ENCODE results near the gene ADD1.

Gene ADD1

GRCh38 chr4:2822461-2823300, 21.0 kb upstream of the ADD1 start:
- no peak for DNase-seq (ENCODE audit: low read depth)

GRCh38 chr4:2823301-2823670, 20.4 kb upstream of the ADD1 start:
- DNase-seq (ENCODE audit: low read depth), result no peak

GRCh38 chr4:2823671-2824328, 19.8 kb upstream of the ADD1 start:
- DNase-seq (ENCODE audit: low read depth), result no peak

DNA sequence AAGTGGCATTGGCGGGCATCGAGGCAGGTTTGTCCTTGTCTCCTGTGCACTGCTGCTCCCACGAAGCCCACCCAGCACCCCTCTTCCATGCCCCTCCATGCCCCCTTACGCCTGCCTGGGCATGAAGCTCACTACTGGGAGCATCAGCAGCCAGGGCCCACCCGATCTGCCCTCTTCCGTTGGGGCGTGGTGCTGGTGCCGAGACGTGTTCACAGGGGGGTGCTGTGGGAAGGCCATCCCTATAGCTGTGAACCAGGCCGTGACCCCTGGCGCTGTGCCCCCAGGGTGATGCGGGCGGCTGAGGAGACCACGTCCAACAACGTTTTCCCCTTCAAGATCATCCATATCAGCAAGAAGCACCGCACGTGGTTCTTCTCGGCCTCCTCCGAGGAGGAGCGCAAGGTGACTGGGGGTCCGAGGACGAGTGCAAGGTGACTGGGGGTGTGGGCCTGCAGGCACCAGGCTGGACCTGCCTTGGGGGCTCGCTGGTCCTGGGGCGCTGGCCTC, 19.3 kb upstream of the ADD1 start:
- DNase-seq (ENCODE audit: low read depth), result no peak

DNA sequence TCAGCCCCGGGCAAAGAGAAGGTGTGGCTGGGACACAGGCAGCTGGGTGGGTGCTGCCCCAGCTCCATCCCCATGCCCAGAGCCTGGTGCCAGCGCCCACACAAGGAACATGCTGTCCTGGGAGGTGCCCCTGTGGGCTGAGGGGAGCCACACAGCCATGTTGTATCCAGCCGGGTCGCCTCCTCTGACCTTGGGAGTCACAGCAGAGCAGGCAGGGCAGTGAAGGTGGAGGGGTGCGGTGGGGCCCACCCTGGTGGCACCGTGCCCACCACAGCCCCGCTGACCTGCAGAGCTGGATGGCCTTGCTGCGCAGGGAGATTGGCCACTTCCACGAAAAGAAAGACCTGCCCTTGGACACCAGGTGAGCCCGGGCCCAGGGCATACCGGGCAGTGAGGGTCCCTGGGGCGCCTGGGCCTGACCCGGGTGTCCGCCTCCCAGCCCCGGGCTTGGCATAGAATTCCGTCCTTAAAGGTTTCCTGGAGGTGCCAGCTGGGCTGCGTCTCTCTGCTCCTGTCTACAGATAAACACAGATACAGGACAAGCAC, 18.7 kb upstream of the ADD1 start:
- DNase-seq (ENCODE audit: low read depth), result no peak

- no peak for DNase-seq (ENCODE audit: low read depth)
These were observed 17.9 kb upstream of the ADD1 start for GRCh38 chr4:2825740-2826139.

- DNase-seq (ENCODE audit: low read depth), result no peak
These were observed 16.4 kb upstream of the ADD1 start for GRCh38 chr4:2827071-2827873.

GRCh38 chr4:2827874-2828751, 15.5 kb upstream of the ADD1 start:
- DNase-seq (ENCODE audit: low read depth), result no peak

GRCh38 chr4:2828758-2829181, 14.9 kb upstream of the ADD1 start:
- no peak for DNase-seq (ENCODE audit: low read depth)

- no peak for DNase-seq (ENCODE audit: low read depth)
These were observed 14.2 kb upstream of the ADD1 start for GRCh38 chr4:2829321-2829932.

DNA sequence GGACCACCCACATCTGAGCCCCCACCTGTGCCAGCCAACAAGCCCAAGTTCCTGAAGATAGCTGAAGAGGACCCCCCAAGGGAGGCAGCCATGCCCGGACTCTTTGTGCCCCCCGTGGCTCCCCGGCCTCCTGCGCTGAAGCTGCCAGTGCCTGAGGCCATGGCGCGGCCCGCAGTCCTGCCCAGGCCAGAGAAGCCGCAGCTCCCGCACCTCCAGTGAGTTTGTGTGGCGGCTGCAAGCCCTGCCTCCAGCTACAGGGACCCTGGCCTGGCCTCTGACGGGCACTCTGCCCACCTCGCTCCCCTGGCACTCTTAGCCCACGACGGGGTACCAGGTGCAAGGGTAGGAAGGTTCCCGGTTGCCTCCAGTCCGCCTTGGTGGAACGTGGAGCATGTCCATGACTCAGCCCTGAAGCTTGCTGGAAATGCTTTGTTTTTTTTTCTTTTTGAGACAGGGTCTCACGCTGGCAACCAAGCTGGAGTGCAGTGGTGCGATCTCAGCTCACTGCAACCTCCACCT, 13.7 kb upstream of the ADD1 start:
- no peak for DNase-seq (ENCODE audit: low read depth)

DNA sequence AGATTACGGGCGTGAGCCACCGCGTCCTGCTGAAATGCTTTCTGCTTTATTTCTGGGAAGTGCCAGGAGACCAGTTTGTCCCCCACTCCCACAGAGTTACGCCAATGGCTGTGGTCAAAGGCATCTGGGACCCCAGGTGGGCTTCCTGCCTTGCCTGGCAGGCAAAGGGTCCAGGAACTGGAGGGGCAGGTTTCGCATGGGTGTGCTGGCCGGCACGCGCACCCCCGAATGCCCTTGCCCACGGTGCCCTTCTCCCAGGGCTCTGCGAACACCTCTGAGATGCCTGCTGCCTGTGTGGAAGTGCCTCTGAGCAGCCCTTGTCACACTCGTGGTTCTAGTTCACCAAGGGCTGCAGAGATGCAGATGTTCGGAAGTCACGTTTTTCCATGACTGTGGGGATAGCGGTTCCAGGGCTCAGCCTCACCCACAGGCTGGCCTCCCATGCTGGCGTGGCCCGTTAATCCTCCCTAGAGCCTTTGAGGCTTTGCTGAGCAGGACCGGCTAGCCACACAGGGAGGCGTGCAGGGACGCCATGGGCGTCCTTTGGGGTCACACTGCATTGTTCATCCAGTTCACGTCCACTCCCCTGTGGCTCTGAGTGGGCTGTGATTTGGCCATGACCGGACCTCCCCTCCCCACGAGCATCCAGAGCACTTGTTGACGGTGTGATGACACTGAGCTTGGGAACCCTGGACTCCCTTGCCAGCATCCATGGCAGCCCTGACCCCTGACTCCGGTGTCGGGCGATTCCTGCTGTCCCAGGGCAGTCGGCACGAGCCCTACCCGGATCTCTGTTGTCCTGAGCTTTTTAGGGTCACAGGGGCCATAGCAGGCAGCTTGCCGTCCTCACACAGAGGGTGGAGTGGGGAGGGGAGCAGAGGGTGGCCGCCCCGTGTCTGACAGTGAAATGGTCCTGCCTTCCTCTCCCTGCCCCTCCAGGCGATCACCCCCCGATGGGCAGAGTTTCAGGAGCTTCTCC, 12.7 kb upstream of the ADD1 start:
- DNase-seq (ENCODE audit: low read depth), result no peak

GRCh38 chr4:2831611-2832308, 11.9 kb upstream of the ADD1 start:
- DNase-seq (ENCODE audit: low read depth), result no peak

DNA sequence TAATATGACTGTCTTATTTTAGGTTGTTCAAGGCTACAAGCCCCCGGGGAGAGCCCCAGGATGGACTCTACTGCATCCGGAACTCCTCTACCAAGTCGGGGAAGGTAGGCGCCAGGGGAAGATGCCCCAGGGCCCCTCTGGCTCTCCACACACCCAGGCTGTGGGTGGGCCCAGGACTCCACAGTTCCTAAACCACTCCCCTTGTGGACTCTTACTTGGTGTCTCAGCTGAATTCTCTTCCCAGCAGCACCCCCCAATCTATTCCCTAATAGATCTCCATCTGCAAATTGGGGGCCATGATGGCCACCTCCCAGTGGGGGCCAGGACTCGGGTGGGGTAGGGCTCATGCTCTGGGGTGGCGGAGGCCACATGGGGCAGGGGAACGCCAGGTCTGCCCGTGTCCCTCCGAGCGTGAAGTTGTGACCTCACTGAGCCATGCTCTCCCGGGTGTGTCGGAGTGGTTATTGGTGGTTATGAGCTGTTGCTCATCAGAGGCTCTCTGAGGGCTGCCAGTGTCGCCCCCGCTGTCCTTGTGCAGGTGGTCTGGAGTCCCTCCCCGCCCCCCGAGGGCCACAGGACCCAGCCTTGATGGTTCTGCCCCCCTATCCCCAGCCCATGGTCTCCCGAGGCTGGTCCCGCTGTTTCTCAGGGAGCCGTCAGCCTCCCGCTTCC, 11.2 kb upstream of the ADD1 start:
- DNase-seq (ENCODE audit: low read depth), result no peak

DNA sequence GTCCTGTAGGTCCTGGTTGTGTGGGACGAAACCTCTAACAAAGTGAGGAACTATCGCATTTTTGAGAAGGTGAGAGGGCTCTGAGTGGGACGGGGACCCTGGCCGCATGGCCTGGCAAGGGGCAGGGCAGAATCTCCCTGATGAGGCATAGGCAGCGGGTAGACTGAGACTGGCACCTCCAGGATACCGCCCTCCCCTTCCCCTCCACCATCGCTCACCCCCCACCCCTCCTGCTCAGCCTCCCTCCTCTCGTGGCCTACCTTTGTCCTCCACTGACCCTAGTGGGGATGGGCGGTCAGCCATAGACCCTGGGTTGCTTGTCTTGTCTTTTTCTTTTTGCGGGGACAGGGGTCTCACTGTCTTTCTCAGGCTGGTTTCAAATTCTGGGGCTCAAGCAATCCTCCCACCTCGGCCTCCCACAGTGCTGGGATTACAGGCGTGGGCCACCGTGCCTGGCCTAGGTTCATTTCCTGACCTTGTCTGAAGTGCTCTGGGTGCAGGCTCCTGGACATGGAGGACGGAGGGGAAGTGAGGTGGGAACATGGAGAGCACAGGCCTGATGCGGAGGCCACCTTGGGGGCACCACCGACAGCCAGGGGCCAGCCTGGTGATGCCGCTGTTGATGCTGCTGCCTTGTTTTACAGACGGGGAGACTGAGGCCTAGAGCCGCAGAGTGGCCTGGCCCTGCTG, 10.5 kb upstream of the ADD1 start:
- no peak for DNase-seq (ENCODE audit: low read depth)

- no peak for DNase-seq (ENCODE audit: low read depth)
These were observed 10.0 kb upstream of the ADD1 start for GRCh38 chr4:2833671-2834000.

DNA sequence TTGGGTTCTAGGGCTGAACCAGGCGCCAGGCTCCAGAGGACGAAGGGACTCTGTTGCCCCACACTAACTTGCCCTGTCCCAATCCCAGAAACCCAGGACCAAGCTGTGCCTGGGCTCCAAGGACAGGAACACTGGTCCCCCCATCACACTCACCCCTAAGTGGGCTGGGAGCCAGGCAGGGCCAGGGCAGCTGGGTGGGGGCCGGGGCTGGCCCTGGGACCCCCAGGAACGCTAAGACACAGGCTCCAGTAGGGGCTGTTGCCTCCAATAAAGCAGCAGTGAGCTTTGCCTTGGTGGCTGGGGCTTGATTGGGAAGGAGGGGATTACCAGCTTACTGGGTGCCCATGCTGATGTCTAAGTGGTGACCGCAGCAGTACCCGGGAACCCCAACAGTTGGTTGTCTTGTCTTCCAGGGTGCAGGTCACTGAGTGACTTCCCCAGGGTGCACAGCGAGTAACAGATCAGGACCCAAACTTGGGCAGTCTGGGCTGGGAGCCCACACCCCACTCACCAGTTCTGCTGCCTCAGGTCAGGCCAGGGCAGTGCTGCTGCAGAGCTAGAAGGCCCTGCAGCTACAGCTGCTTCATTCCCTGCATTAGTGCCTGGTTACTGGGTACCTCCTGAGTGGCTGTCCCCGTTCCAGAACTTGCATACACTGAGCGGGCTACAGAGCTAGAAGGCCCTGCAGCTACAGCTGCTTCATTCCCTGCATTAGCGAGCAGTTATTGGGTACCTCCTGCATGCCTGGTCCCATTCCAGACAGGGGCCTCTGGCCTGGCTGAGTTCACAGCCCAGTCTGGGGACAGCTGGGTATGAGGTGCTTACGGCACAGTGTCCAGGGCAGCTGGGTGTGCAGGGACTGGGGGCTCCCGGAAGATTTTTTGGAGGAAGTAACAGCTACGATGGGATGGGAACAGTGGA, 9.4 kb upstream of the ADD1 start:
- no peak for DNase-seq (ENCODE audit: low read depth)

Data from EH (cell line).